Colonic mucosa (tissue), 4 donors: ENCODE data around the gene HIGD1B. TPM values are rescaled to one million over a fixed set of nuclear protein-coding genes. Genes with fewer than 3 reads are reported as not detected.
A peak's percentile ranks its signal among the peaks of the same experiment; 100 is the strongest.

ENCODE experiments used
- DNase-seq: peaks from one replicate; pipeline ENCODE4 v3.0.0-alpha.2; 2020
- H3K27ac ChIP-seq: fragments of 200-600 bp; one replicate; pipeline ENCODE4 v1.8.0; 2021
- H3K27me3 ChIP-seq: fragments of 200-600 bp; one replicate; pipeline ENCODE4 v1.8.0; 2021
- H3K36me3 ChIP-seq: fragments of 200-600 bp; one replicate; pipeline ENCODE4 v1.8.0; 2021
- H3K4me1 ChIP-seq: fragments of 200-600 bp; one replicate; pipeline ENCODE4 v1.8.0; 2021; ENCODE audit warnings: mild to moderate bottlenecking
- H3K4me3 ChIP-seq: fragments of 200-600 bp; one replicate; pipeline ENCODE4 v1.8.0; 2021
- H3K9ac ChIP-seq, 2 donors: one replicate each; pipeline ENCODE4 v1.7.0; 2013; ENCODE audit warnings: control low read depth in 2 of 2, low read depth in 2 of 2, low read length in 2 of 2
- H3K9me3 ChIP-seq: fragments of 200-600 bp; one replicate; pipeline ENCODE4 v1.8.0; 2021
- intact Hi-C: fragments of 100-400 bp; cut with DNase I; formaldehyde crosslinking; loops from one replicate; pipeline ENCODE4 v1.14.1; 2022
- total RNA-seq, 2 donors: library from RNA; stranded (reverse); fragmentation: NEBNext Ultra II Directional in 1 of 2; extraction: Animal tissue kit (Norgen Biotek cat#: 25700) in 1 of 2; gene quantifications; one replicate each; pipeline ENCODE4 v1.2.1, GENCODE V29; 2021
- TF ChIP-seq, protein P1 (sequence below): fragments of 200-600 bp; IDR thresholded peaks from one replicate; pipeline ENCODE4 v1.8.0; 2022; ENCODE audit warnings: antibody characterized with exemption, mild to moderate bottlenecking
- donor health status: healthy.
- donor health status: DM: no; HTN: no; CAD: no.
- donor health status: DM: no; HTN: no; CAD: no.

HIGD1B gene
- total RNA-seq, 2 donors from 2014 or later: 0.53 TPM; not detected in 1

DNA sequence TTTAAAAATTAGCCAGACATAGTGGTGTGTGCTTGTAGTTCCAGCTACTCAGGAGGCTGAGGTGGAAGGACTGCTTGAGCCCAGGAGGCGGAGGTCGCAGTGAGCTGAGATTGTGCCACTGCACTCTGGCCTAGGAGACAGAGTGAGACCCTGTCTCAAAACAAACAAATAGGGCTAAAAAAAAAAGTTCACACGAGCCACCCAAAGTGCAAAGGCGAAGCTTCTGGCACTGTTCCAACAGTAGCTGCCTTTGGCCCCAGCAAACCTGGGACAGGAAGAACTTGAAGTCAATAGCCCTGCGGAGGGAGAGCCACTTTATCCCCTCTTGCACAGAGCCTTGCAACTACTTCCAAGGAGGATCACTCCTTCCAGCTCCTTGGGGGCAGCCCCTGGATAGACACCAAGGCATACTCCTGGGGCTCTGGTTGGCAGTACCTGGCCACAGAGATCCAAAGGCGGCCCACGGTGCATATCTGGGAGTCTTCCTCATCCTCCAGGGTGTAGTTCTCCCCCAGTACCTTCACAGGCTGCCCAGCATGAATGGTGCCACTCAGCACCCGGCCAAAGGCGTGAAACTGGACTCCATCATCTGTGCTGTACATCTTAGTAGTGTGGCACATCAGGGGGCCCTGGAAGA lies 14.7 kb downstream of the HIGD1B start:
- no peak overlapping the region for H3K27ac ChIP-seq
- H3K9ac ChIP-seq: no peak overlapping the region
- DNase-seq: no peak
- H3K4me3 ChIP-seq: no peak overlapping the region
- intact Hi-C loops: loop anchor here (10.0 kb wide), 1 partner anchor 328 kb away; no protein-coding TSS in a partner anchor
- no peaks in the 10 kb centered on the region for H3K4me1 ChIP-seq
- no peaks in the 10 kb centered on the region for H3K9me3 ChIP-seq
- TF ChIP-seq, protein P1, sequence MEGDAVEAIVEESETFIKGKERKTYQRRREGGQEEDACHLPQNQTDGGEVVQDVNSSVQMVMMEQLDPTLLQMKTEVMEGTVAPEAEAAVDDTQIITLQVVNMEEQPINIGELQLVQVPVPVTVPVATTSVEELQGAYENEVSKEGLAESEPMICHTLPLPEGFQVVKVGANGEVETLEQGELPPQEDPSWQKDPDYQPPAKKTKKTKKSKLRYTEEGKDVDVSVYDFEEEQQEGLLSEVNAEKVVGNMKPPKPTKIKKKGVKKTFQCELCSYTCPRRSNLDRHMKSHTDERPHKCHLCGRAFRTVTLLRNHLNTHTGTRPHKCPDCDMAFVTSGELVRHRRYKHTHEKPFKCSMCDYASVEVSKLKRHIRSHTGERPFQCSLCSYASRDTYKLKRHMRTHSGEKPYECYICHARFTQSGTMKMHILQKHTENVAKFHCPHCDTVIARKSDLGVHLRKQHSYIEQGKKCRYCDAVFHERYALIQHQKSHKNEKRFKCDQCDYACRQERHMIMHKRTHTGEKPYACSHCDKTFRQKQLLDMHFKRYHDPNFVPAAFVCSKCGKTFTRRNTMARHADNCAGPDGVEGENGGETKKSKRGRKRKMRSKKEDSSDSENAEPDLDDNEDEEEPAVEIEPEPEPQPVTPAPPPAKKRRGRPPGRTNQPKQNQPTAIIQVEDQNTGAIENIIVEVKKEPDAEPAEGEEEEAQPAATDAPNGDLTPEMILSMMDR: no peak
- no peaks in the 10 kb centered on the region for H3K27me3 ChIP-seq
- peaks cover 24% of the 10 kb centered on the region for H3K36me3 ChIP-seq

DNA sequence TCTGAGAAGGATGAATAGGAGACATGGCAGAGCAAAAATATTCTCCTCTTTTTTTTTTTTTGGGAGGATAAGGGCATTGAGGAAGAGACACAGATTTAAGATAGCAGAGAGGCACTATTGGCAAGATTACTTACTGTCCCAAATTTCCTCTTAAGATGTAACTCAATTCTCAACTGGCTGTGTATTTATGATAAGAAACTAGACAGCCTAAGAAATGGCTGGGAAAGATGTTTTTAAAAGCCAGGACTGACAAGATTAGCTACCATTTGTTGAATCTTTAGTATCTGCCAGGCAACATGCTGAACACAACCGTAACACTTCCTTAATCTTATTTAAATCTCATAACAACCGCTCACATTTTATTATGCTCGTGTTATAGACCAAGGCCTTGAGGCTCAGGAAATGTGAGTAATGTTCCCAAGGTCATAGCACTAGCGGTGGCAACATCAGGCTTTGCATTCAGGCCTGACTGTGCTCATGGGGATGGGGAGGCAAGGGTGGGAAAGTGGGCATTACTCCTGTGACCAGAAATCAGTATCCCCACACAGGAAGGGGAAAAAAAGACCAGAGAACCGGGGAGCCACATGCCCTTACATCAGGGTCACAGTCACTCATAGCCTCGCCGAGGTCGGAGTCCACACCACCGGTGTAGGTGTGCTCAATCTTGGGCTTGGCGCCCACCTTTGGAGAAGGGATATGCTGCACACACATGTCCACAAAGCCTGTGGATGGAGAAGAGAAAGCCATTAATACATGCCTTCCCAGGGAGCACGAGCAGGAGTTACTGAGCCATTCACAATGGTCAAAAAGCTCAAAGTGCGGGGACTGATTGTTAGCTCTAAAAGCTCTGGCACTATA lies 15.6 kb downstream of the HIGD1B start:
- TF ChIP-seq, protein P1: no peak
- DNase-seq: no peak
- intact Hi-C loops: loop anchor here (10.0 kb wide), 1 partner anchor 328 kb away; no protein-coding TSS in a partner anchor
- peaks cover 20% of the 10 kb centered on the region for H3K36me3 ChIP-seq
- H3K9ac ChIP-seq: no peak overlapping the region
- no peaks in the 10 kb centered on the region for H3K27me3 ChIP-seq
- no peaks in the 10 kb centered on the region for H3K4me1 ChIP-seq
- no peaks in the 10 kb centered on the region for H3K9me3 ChIP-seq
- no peak overlapping the region for H3K27ac ChIP-seq
- no peak overlapping the region for H3K4me3 ChIP-seq

DNA sequence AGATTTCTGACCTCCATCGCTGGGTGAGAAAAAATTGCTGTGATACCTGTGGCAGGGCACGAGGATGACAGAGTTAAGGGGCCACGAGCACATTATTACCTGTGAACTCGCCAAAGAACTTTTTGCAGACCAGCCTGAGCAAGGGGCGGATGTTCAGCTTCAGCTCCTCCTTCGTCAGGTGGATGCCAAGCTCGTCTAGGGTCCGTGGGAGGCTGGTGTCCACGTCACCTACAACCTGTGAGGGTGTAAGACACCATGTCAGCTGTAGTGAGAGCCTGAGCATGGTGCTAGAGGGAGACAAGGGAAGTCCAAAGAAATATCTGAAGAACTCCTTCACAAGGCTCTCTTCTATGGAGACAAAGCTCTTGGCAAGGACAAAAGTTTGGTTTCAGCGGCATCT lies 17.1 kb downstream of the HIGD1B start:
- no peaks in the 10 kb centered on the region for H3K4me1 ChIP-seq
- H3K9ac ChIP-seq: no peak overlapping the region
- no peak for DNase-seq
- H3K36me3 ChIP-seq: peaks cover 19% of the 10 kb centered on the region
- H3K27me3 ChIP-seq: no peaks in the 10 kb centered on the region
- no peak overlapping the region for H3K4me3 ChIP-seq
- TF ChIP-seq, protein P1: no peak
- intact Hi-C loops: loop anchor here (2.0 to 10.0 kb wide), 2 partner anchors 84 to 330 kb away; no protein-coding TSS in a partner anchor
- H3K27ac ChIP-seq: no peak overlapping the region
- H3K9me3 ChIP-seq: no peaks in the 10 kb centered on the region

DNA sequence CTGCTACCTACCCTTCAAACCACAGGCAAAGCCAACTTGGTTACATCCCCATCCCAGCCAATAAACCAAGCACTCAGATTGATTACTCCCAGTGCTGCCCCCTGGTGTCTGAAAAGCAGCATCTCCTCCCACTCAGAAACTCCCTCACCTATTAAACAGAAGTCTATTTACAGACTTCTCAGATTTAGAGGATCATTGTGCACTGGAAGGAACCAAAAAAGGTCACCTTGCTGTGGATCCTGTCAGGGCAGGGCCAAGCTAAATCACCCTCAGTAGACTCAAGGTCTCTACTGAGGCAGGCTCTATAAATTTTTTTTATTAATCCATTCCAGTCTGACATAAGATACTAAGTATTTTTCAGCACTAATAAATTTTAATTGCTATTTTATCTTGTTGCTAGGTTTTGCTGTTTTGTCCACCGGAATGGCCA lies 17.6 kb downstream of the HIGD1B start:
- Histone ChIP-seq H3K27ac (no peak overlapping the region), H3K27me3 (no peaks in the 10 kb centered on the region), H3K4me1 (no peaks in the 10 kb centered on the region), H3K9me3 (no peaks in the 10 kb centered on the region), H3K4me3 (no peak overlapping the region), H3K36me3 (peaks cover 19% of the 10 kb centered on the region), H3K9ac (no peak overlapping the region)
- peak; percentile 69 for DNase-seq
- intact Hi-C loops: loop anchor here (2.0 to 10.0 kb wide), 2 partner anchors 84 to 330 kb away; no protein-coding TSS in a partner anchor
- TF ChIP-seq, protein P1: peak; percentile 86

DNA sequence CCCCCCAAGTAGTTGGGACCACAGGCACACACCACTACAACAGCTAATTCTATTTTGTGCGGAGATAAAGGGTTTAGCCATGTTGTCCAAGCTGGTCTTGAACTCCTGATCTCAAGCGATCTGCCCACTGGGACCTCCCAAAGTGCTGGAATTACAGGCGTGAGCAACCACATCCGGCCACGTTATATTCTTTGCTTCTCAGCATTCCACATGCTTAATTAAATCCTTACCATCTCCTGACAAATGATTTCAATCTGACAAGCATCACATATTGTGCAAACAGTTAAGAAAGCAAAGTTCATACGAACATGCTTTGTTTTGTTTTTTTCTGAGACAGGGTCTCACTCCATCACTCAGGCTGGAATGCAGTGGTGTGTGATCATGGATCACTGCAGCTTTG lies 18.2 kb downstream of the HIGD1B start:
- H3K9ac ChIP-seq: no peak overlapping the region
- intact Hi-C loops: loop anchor here (2.0 to 10.0 kb wide), 2 partner anchors 85 to 331 kb away; no protein-coding TSS in a partner anchor
- no peaks in the 10 kb centered on the region for H3K4me1 ChIP-seq
- no peak overlapping the region for H3K4me3 ChIP-seq
- H3K9me3 ChIP-seq: no peaks in the 10 kb centered on the region
- no peak for DNase-seq
- H3K27ac ChIP-seq: no peak overlapping the region
- H3K27me3 ChIP-seq: no peaks in the 10 kb centered on the region
- peaks cover 19% of the 10 kb centered on the region for H3K36me3 ChIP-seq
- TF ChIP-seq, protein P1: no peak
